HEK293 (cell line): Measurements from ENCODE around the gene EYA3.

Experiments
- CTCF ChIA-PET: fragments of 350-600 bp; formaldehyde crosslinking; extraction: SDS; loops from one replicate; lab custom pipeline; 2021; ENCODE audit warnings: antibody characterized with exemption; lab: Yijun Ruan, JAX
- POLR2A ChIA-PET: fragments of 300-600 bp; formaldehyde crosslinking; extraction: SDS; loops from one replicate; lab custom pipeline; 2020; ENCODE audit warnings: antibody characterized with exemption, inconsistent platforms; lab: Yijun Ruan, JAX
- H3K27ac ChIP-seq: fragments of 200-500 bp; sonication (Bioruptor generic); 2 replicates; pipeline ENCODE4 v1.5.1; 2014; ENCODE audit warnings: low read depth, low read length, control low read depth, inconsistent platforms; ENCODE audit errors: extremely low read depth
- H3K36me3 ChIP-seq, 2 experiments: fragments of 200-500 bp in 1 of 2; sonication (Bioruptor generic) in 1 of 2; 1 replicate in 1 of 2; 2 replicates in 1 of 2; pipeline ENCODE4 v1.5.1; 2014 to 2017; ENCODE audit warnings: inconsistent platforms in 2 of 2, low read length in 2 of 2; ENCODE audit not compliant: control insufficient read depth in 2 of 2, insufficient read depth in 1 of 2
- H3K4me1 ChIP-seq: fragments of 200-500 bp; sonication (Bioruptor generic); 2 replicates; pipeline ENCODE4 v1.5.1; 2014; ENCODE audit warnings: mild to moderate bottlenecking, low read length, inconsistent platforms; ENCODE audit not compliant: control insufficient read depth, insufficient read depth
- H3K4me3 ChIP-seq: 2 replicates; pipeline ENCODE4 v1.5.1; 2011; ENCODE audit warnings: low read depth, mild to moderate bottlenecking, control low read depth, low read length, moderate library complexity
- H3K9me3 ChIP-seq: fragments of 200-500 bp; sonication (Bioruptor generic); 2 replicates; pipeline ENCODE4 v1.5.1; 2014; ENCODE audit warnings: low read depth, low read length, inconsistent platforms; ENCODE audit not compliant: control insufficient read depth, insufficient read depth
- BCL11B ChIP-seq: fragments of 450-650 bp; formaldehyde crosslinking; IDR thresholded peaks from 2 replicates; pipeline ENCODE4 v1.5.1; 2016; ENCODE audit warnings: low read depth, missing biosample characterization, missing genetic modification characterization
- GFI1B ChIP-seq: fragments of 450-650 bp; formaldehyde crosslinking; IDR thresholded peaks from 2 replicates; pipeline ENCODE4 v1.5.1; 2016; ENCODE audit warnings: missing biosample characterization, missing genetic modification characterization
- HOXC10 ChIP-seq: sonication (generic); formaldehyde crosslinking; IDR thresholded peaks from 2 replicates; pipeline ENCODE4 v1.8.1; 2023; ENCODE audit warnings: mild to moderate bottlenecking, missing genetic modification reagents
- KLF16 ChIP-seq: fragments of 450-650 bp; formaldehyde crosslinking; IDR thresholded peaks from 2 replicates; pipeline ENCODE4 v1.5.1; 2017; ENCODE audit warnings: missing biosample characterization, missing genetic modification characterization
- MEIS1 ChIP-seq: sonication (generic); formaldehyde crosslinking; IDR thresholded peaks from 2 replicates; pipeline ENCODE4 v1.8.1; 2022; ENCODE audit warnings: missing genetic modification reagents, mild to moderate bottlenecking, borderline replicate concordance
- SCRT1 ChIP-seq: fragments of 450-650 bp; formaldehyde crosslinking; IDR thresholded peaks from 2 replicates; pipeline ENCODE4 v1.5.1; 2016; ENCODE audit warnings: missing biosample characterization, missing genetic modification characterization, borderline replicate concordance
- SP3 ChIP-seq: fragments of 450-650 bp; formaldehyde crosslinking; IDR thresholded peaks from 2 replicates; pipeline ENCODE4 v1.5.1; 2016; ENCODE audit warnings: missing biosample characterization, missing genetic modification characterization
- ZNF133 ChIP-seq: fragments of 450-650 bp; formaldehyde crosslinking; IDR thresholded peaks from 2 replicates; pipeline ENCODE4 v1.5.1; 2016; ENCODE audit warnings: missing biosample characterization, missing genetic modification characterization
- ZNF140 ChIP-seq: fragments of 450-650 bp; formaldehyde crosslinking; IDR thresholded peaks from 2 replicates; pipeline ENCODE4 v1.5.1; 2016; ENCODE audit warnings: missing biosample characterization, missing genetic modification characterization
- ZNF155 ChIP-seq: fragments of 450-650 bp; formaldehyde crosslinking; IDR thresholded peaks from 2 replicates; pipeline ENCODE4 v1.5.1; 2016; ENCODE audit warnings: missing biosample characterization, missing genetic modification characterization
- ZNF223 ChIP-seq: fragments of 450-650 bp; formaldehyde crosslinking; IDR thresholded peaks from 2 replicates; pipeline ENCODE4 v1.5.1; 2016; ENCODE audit warnings: missing biosample characterization, missing genetic modification characterization
- ZNF266 ChIP-seq: fragments of 450-650 bp; formaldehyde crosslinking; IDR thresholded peaks from 2 replicates; pipeline ENCODE4 v1.5.1; 2016; ENCODE audit warnings: missing biosample characterization, missing genetic modification characterization, low read depth
- ZNF274 ChIP-seq, 2 experiments: fragments of 200-500 bp in 1 of 2; fragments of 450-650 bp in 1 of 2; sonication (Bioruptor generic) in 1 of 2; formaldehyde crosslinking in 1 of 2; IDR thresholded peaks; 2 replicates each; pipeline versions ENCODE4 v1.5.1 to v1.6.1; 2014 to 2016; ENCODE audit warnings: borderline replicate concordance in 1 of 2, inconsistent platforms in 1 of 2, low read length in 1 of 2, missing biosample characterization in 1 of 2, missing genetic modification characterization in 1 of 2
- ZNF354C ChIP-seq: fragments of 450-650 bp; formaldehyde crosslinking; IDR thresholded peaks from 2 replicates; pipeline ENCODE4 v1.5.1; 2016; ENCODE audit warnings: missing biosample characterization, missing genetic modification characterization, low read depth, borderline replicate concordance
- ZNF549 ChIP-seq: fragments of 450-650 bp; IDR thresholded peaks from 2 replicates; pipeline ENCODE4 v1.5.1; 2018; ENCODE audit warnings: missing biosample characterization, missing genetic modification characterization, mild to moderate bottlenecking, inconsistent platforms, moderate library complexity
- ZNF600 ChIP-seq: fragments of 450-650 bp; formaldehyde crosslinking; IDR thresholded peaks from 2 replicates; pipeline ENCODE4 v1.5.1; 2016; ENCODE audit warnings: missing biosample characterization, missing genetic modification characterization
- ZNF610 ChIP-seq: fragments of 450-650 bp; formaldehyde crosslinking; IDR thresholded peaks from 2 replicates; pipeline ENCODE4 v1.5.1; 2016; ENCODE audit warnings: missing biosample characterization, missing genetic modification characterization, borderline replicate concordance
- ZNF621 ChIP-seq: fragments of 450-650 bp; formaldehyde crosslinking; IDR thresholded peaks from 2 replicates; pipeline ENCODE4 v1.5.1; 2017; ENCODE audit warnings: missing biosample characterization, missing genetic modification characterization
- ZNF670 ChIP-seq: fragments of 450-650 bp; formaldehyde crosslinking; IDR thresholded peaks from 2 replicates; pipeline ENCODE4 v1.5.1; 2016; ENCODE audit warnings: missing biosample characterization, missing genetic modification characterization, low read depth
- TF ChIP-seq, protein P1 (sequence below): fragments of 450-650 bp; formaldehyde crosslinking; IDR thresholded peaks from 2 replicates; pipeline ENCODE4 v1.5.1; 2016; ENCODE audit warnings: missing biosample characterization, missing genetic modification characterization
- TF ChIP-seq, protein P2 (sequence below): fragments of 450-650 bp; formaldehyde crosslinking; IDR thresholded peaks from 2 replicates; pipeline ENCODE4 v1.5.1; 2016; ENCODE audit warnings: missing biosample characterization, missing genetic modification characterization, low read depth
- TF ChIP-seq, protein P3 (sequence below): fragments of 450-650 bp; formaldehyde crosslinking; IDR thresholded peaks from 2 replicates; pipeline ENCODE4 v1.5.1; 2016; ENCODE audit warnings: missing biosample characterization, missing genetic modification characterization, borderline replicate concordance
- TF ChIP-seq, protein P4 (sequence below): fragments of 450-650 bp; IDR thresholded peaks from 2 replicates; pipeline ENCODE4 v1.5.1; 2018; ENCODE audit warnings: missing biosample characterization, mild to moderate bottlenecking, missing genetic modification characterization
- TF ChIP-seq, protein P5 (sequence below): IDR thresholded peaks from 2 replicates; pipeline ENCODE4 v1.6.1; 2011; ENCODE audit warnings: mild to moderate bottlenecking, low read depth, low read length, borderline replicate concordance

The EYA3 gene

DNA sequence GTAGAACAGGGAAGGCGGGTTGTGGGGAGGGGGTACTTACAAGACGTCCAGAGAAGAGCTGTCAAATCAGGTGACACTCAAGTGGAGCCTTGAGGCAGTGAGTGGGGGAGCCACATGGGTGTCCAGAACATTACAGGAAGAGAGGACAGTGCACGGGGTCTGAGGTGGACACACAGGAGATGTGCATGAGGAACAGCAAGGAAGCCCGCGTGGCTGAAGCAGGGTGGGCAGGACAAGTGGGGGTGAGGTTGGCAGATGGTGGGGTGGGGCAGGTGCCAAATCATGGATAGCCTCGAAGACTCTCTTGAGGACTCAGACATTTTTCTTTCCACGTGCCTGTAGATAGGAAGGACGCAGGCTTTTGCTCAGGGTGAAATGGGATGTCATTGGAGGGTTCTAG lies 152.7 kb downstream of the EYA3 start:
- no peak for TF ChIP-seq ZNF549 (tag by site-specific recombination)
- TF ChIP-seq ZNF600, result peak; percentile 10; the same call in 1 of the 2 replicates

GRCh38 chr1:27934818-27935549 lies 153.4 kb downstream of the EYA3 start, which contains the start of gene SMPDL3B:
Gene SMPDL3B, plus strand, starts transcription at chr1:27935000. Its CDS starts 184 bp downstream, at chr1:27935184.
- POLR2A ChIA-PET, result interaction anchor here (0.6 to 1.5 kb wide), 2 partner anchors 25 to 78 kb away, joined by 4 to 11 read pairs; partner anchors contain the start of gene XKR8
- Histone ChIP-seq H3K4me3 (peak within 1 kb of the TSS; percentile 40), H3K9me3 (no peaks in the 10 kb centered on the region), H3K36me3 (no peaks in the 10 kb centered on the region), H3K27ac (no peak within 1 kb of the TSS; the same call in 1 of the 2 replicates), H3K4me1 (peaks cover 3% of the 10 kb centered on the region; the same call in 1 of the 2 replicates)
- CTCF ChIA-PET, result interaction anchor here (0.6 to 1.3 kb wide), 3 partner anchors 19 to 77 kb away, joined by 3 to 7 read pairs (median 3); no protein-coding TSS in a partner anchor
- TF ChIP-seq, protein P1, sequence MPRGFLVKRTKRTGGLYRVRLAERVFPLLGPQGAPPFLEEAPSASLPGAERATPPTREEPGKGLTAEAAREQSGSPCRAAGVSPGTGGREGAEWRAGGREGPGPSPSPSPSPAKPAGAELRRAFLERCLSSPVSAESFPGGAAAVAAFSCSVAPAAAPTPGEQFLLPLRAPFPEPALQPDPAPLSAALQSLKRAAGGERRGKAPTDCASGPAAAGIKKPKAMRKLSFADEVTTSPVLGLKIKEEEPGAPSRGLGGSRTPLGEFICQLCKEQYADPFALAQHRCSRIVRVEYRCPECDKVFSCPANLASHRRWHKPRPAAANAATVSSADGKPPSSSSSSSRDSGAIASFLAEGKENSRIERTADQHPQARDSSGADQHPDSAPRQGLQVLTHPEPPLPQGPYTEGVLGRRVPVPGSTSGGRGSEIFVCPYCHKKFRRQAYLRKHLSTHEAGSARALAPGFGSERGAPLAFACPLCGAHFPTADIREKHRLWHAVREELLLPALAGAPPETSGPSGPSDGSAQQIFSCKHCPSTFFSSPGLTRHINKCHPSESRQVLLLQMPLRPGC (tag by site-specific recombination), result no peak
- TF ChIP-seq ZNF274 (IDR thresholded peaks at IDR 0.05; ENCODE audit: low read length), result no peak
- no peak for TF ChIP-seq ZNF274 (tag by site-specific recombination; IDR thresholded peaks at IDR 0.05; ENCODE audit: borderline replicate concordance)
- TF ChIP-seq ZNF354C (tag by site-specific recombination), result no peak
- no peak for TF ChIP-seq ZNF155 (tag by site-specific recombination)
- TF ChIP-seq ZNF133, result no peak
- TF ChIP-seq, protein P2, sequence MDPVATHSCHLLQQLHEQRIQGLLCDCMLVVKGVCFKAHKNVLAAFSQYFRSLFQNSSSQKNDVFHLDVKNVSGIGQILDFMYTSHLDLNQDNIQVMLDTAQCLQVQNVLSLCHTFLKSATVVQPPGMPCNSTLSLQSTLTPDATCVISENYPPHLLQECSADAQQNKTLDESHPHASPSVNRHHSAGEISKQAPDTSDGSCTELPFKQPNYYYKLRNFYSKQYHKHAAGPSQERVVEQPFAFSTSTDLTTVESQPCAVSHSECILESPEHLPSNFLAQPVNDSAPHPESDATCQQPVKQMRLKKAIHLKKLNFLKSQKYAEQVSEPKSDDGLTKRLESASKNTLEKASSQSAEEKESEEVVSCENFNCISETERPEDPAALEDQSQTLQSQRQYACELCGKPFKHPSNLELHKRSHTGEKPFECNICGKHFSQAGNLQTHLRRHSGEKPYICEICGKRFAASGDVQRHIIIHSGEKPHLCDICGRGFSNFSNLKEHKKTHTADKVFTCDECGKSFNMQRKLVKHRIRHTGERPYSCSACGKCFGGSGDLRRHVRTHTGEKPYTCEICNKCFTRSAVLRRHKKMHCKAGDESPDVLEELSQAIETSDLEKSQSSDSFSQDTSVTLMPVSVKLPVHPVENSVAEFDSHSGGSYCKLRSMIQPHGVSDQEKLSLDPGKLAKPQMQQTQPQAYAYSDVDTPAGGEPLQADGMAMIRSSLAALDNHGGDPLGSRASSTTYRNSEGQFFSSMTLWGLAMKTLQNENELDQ (tag by site-specific recombination), result no peak
- TF ChIP-seq ZNF266, result no peak
- TF ChIP-seq KLF16 (tag by site-specific recombination), result no peak
- no peak for TF ChIP-seq GFI1B
- TF ChIP-seq, protein P3, sequence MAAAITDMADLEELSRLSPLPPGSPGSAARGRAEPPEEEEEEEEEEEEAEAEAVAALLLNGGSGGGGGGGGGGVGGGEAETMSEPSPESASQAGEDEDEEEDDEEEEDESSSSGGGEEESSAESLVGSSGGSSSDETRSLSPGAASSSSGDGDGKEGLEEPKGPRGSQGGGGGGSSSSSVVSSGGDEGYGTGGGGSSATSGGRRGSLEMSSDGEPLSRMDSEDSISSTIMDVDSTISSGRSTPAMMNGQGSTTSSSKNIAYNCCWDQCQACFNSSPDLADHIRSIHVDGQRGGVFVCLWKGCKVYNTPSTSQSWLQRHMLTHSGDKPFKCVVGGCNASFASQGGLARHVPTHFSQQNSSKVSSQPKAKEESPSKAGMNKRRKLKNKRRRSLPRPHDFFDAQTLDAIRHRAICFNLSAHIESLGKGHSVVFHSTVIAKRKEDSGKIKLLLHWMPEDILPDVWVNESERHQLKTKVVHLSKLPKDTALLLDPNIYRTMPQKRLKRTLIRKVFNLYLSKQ, result no peak
- no peak for TF ChIP-seq MEIS1 (CRISPR knock-in tag)
- TF ChIP-seq SCRT1 (tag by site-specific recombination), result peak; percentile 75; the same call in 1 of the 2 replicates
- TF ChIP-seq ZNF140 (tag by site-specific recombination), result no peak
- no peak for TF ChIP-seq ZNF670 (tag by site-specific recombination)
- TF ChIP-seq ZNF223 (tag by site-specific recombination), result no peak
- TF ChIP-seq, protein P4, sequence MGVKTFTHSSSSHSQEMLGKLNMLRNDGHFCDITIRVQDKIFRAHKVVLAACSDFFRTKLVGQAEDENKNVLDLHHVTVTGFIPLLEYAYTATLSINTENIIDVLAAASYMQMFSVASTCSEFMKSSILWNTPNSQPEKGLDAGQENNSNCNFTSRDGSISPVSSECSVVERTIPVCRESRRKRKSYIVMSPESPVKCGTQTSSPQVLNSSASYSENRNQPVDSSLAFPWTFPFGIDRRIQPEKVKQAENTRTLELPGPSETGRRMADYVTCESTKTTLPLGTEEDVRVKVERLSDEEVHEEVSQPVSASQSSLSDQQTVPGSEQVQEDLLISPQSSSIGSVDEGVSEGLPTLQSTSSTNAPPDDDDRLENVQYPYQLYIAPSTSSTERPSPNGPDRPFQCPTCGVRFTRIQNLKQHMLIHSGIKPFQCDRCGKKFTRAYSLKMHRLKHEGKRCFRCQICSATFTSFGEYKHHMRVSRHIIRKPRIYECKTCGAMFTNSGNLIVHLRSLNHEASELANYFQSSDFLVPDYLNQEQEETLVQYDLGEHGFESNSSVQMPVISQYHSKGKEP (tag by site-specific recombination), result no peak
- TF ChIP-seq SP3 (tag by site-specific recombination), result peak; percentile 84
- no peak for TF ChIP-seq HOXC10
- TF ChIP-seq BCL11B, result no peak
- TF ChIP-seq ZNF621 (tag by site-specific recombination), result no peak
- TF ChIP-seq, protein P5, sequence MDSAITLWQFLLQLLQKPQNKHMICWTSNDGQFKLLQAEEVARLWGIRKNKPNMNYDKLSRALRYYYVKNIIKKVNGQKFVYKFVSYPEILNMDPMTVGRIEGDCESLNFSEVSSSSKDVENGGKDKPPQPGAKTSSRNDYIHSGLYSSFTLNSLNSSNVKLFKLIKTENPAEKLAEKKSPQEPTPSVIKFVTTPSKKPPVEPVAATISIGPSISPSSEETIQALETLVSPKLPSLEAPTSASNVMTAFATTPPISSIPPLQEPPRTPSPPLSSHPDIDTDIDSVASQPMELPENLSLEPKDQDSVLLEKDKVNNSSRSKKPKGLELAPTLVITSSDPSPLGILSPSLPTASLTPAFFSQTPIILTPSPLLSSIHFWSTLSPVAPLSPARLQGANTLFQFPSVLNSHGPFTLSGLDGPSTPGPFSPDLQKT, result no peak
- no peak for TF ChIP-seq ZNF610 (tag by site-specific recombination)

More for the DNA sequence above, 152.7 kb downstream of the EYA3 start:
- ChIA-PET CTCF (interaction anchor here (0.7 to 1.3 kb wide), 2 partner anchors 18 to 78 kb away, joined by 3 to 7 read pairs; no protein-coding TSS in a partner anchor), POLR2A (interaction anchor here (1.5 kb wide), 1 partner anchor 24 kb away, joined by 4 read pairs; the partner anchor contains the start of gene XKR8)
- no peaks in the 10 kb centered on the region for H3K36me3 ChIP-seq
- no peak overlapping the region for H3K27ac ChIP-seq
- peaks cover 3% of the 10 kb centered on the region; the same call in 1 of the 2 replicates for H3K4me1 ChIP-seq
- no peak overlapping the region for H3K4me3 ChIP-seq
- H3K9me3 ChIP-seq, result no peaks in the 10 kb centered on the region
